GM19397 (cell line): Measurements from ENCODE around the gene INKA2.

Experiments used
- ATAC-seq: cut with Tn5 transposase; IDR thresholded peaks from one replicate; pipeline ENCODE4 v1.9.1; 2021; ENCODE audit warnings: mild to moderate bottlenecking, moderate library complexity; ENCODE audit not compliant: unreplicated experiment

INKA2 gene

GRCh38 chr1:111706921-111707320 lies 32.3 kb downstream of the INKA2 start:
- ATAC-seq: no peak

- no peak for ATAC-seq
These were observed 33.4 kb downstream of the INKA2 start for GRCh38 chr1:111705841-111706240.

- no peak for ATAC-seq
These were observed 34.4 kb downstream of the INKA2 start for GRCh38 chr1:111704776-111705175.

- ATAC-seq: no peak
These were observed 35.0 kb downstream of the INKA2 start for GRCh38 chr1:111704240-111704639.

- no peak for ATAC-seq
These were observed 36.6 kb downstream of the INKA2 start for GRCh38 chr1:111702504-111703050.

GRCh38 chr1:111699268-111699667 lies 39.9 kb downstream of the INKA2 start:
- no peak for ATAC-seq

- ATAC-seq: no peak
These were observed 42.9 kb downstream of the INKA2 start for GRCh38 chr1:111696330-111696729.

- no peak for ATAC-seq
These were observed 43.4 kb downstream of the INKA2 start for GRCh38 chr1:111695801-111696200.

- ATAC-seq: no peak
These were observed 47.3 kb downstream of the INKA2 start for GRCh38 chr1:111691886-111692285.

- ATAC-seq: no peak
These were observed 48.9 kb downstream of the INKA2 start for GRCh38 chr1:111690306-111690617.
